Measurements from ENCODE around the gene CCND1. TPM values are rescaled to one million over a fixed set of nuclear protein-coding genes. Genes with fewer than 3 reads are reported as not detected.

CCND1 gene
- total RNA-seq, 2 donors from 2014 or later, result 91.8 to 101 TPM

DNA sequence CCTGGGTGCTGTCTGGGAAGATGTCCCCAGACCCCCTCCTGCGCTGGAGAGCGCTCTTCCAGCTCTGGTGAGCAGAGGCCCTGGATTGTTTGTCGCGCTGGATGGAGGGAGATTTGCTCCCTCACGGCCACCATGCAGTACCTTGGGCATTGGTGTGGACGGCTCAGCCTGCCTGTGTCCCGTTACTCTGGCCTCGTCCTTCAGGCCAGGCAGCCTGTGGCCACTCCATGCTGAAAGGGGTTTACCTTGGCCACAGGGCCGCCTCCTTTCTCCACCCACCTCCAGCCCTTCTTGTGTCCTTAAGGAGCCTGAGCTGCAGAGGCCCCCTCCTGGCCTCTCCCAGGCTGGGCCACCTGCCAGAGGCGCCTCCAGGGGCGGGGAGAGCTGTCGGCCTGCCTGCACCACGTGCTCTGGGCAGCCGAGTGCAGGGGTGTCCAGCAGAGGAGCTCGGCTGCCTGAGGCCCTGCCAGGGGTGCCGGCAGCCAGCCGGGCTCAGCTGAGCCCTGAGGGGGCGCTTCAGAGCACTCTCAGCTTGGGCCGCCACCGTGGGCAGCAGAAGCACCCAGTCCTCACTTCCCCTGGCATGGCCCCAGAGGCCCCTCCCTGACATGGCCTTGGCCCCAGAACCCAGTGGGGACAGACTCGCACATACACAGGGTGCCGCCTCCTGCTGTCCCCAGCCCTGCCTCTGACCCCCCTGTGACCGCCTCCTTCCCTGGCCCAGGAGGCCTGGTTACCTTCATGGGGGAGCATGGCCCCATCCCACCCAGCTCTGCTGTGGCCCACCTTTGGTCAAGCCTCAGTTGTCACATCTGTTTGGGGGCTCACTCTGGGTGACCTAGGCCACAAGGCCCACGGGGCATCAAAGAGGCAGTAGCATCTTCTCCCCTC lies 3.4 kb downstream of the CCND1 start:
- Histone ChIP-seq H3K4me1 (peaks cover 0 to 56% of the 10 kb centered on the region in 2 donors), H3K36me3 (peaks cover 15% of the 10 kb centered on the region), H3K9me3 (no peaks in the 10 kb centered on the region), H3K27ac (peak overlapping the region; percentile 94 to 97), H3K27me3 (no peaks in the 10 kb centered on the region), H3K4me3 (peak overlapping the region in 1 of 2 donors; percentile 15)
- peak; percentile 72 for DNase-seq (ENCODE audit: low spot score)
- TF ChIP-seq, protein P1, sequence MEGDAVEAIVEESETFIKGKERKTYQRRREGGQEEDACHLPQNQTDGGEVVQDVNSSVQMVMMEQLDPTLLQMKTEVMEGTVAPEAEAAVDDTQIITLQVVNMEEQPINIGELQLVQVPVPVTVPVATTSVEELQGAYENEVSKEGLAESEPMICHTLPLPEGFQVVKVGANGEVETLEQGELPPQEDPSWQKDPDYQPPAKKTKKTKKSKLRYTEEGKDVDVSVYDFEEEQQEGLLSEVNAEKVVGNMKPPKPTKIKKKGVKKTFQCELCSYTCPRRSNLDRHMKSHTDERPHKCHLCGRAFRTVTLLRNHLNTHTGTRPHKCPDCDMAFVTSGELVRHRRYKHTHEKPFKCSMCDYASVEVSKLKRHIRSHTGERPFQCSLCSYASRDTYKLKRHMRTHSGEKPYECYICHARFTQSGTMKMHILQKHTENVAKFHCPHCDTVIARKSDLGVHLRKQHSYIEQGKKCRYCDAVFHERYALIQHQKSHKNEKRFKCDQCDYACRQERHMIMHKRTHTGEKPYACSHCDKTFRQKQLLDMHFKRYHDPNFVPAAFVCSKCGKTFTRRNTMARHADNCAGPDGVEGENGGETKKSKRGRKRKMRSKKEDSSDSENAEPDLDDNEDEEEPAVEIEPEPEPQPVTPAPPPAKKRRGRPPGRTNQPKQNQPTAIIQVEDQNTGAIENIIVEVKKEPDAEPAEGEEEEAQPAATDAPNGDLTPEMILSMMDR (IDR thresholded peaks at IDR 0.05), result peak; percentile 28 to 67

DNA sequence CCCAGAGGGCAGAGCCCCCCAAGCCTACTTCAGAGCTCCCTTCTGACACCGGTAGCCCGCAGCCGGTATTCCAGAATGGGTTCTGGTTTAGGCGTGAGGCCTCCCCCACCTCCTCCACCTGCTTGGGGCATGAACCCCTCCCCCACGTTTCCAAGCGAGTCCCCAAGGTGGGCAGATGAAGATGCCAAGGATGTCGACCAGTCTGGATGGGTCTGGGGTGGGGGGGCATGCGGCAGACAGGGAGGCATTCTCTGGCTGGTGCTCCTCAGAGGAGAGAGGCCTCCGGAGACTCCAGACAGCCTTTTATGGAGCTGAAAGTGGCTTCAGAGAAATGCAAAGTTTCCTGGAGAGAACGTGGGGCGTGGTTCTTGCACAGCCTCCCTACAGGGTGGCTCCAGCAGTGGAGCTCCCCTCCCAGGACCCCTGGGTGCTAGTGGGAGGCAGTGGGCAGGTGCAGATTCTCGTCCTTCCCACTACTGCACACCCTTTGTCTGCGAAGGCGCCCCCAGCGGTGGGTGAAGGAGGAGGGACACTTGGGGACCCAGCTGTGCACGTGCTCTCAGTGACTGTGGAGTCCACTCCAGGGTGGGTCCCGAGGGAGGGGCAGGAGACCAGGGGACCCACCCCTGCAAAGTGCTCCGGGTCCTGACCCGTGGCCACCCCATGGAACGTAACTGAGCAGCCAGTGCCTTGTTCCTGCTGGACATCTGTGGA lies 4.2 kb downstream of the CCND1 start:
- no peak for DNase-seq (ENCODE audit: low spot score)

DNA sequence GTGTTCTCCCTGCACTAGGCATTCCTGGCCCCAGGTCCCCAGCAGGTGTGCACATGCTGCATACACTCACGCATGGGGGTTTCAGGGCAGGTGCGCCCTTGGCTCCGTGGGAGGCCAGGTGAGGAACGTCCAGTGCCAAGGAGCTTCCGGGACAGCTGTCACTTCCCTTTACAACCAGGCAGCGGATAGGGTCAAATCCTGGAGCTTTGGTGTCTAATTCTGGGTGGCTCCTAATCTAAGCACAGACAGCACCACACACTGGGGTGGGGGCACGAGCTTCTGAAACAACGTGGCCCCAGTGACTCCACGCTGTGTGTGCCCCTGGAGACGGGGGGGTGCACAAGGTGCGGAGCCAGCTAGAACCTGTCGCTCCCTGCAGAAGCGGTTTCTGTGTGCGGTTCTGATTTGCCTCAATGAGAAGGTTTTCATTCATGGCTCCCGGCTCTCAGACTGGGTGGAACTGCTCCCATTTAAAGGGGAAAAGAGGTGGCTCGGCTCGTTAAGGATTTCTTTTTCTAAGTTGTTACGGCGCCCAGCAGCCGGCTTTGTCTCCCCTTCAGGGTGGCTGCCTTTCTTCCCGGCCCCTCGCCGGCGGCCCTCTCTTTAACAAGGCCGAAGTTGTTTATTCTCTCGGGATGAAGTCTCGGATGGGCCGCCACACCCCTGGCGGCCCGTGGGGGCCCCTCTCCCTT lies 5.0 kb downstream of the CCND1 start:
- Histone ChIP-seq H3K4me3 (no peak overlapping the region), H3K36me3 (peaks cover 31% of the 10 kb centered on the region), H3K4me1 (peaks cover 0 to 40% of the 10 kb centered on the region in 2 donors), H3K9me3 (no peaks in the 10 kb centered on the region), H3K27ac (peak overlapping the region in 1 of 2 donors; percentile 10), H3K27me3 (no peaks in the 10 kb centered on the region)
- TF ChIP-seq, protein P1 (IDR thresholded peaks at IDR 0.05), result no peak
- no peak for DNase-seq (ENCODE audit: low spot score)

More for the DNA sequence above, 4.2 kb downstream of the CCND1 start:
- H3K27ac ChIP-seq, result peak overlapping the region; percentile 94 to 97
- H3K36me3 ChIP-seq, result peaks cover 23% of the 10 kb centered on the region
- TF ChIP-seq, protein P1 (IDR thresholded peaks at IDR 0.05), result no peak
- no peaks in the 10 kb centered on the region for H3K9me3 ChIP-seq
- H3K27me3 ChIP-seq, result no peaks in the 10 kb centered on the region
- peaks cover 0 to 48% of the 10 kb centered on the region in 2 donors for H3K4me1 ChIP-seq
- H3K4me3 ChIP-seq, result no peak overlapping the region

DNA sequence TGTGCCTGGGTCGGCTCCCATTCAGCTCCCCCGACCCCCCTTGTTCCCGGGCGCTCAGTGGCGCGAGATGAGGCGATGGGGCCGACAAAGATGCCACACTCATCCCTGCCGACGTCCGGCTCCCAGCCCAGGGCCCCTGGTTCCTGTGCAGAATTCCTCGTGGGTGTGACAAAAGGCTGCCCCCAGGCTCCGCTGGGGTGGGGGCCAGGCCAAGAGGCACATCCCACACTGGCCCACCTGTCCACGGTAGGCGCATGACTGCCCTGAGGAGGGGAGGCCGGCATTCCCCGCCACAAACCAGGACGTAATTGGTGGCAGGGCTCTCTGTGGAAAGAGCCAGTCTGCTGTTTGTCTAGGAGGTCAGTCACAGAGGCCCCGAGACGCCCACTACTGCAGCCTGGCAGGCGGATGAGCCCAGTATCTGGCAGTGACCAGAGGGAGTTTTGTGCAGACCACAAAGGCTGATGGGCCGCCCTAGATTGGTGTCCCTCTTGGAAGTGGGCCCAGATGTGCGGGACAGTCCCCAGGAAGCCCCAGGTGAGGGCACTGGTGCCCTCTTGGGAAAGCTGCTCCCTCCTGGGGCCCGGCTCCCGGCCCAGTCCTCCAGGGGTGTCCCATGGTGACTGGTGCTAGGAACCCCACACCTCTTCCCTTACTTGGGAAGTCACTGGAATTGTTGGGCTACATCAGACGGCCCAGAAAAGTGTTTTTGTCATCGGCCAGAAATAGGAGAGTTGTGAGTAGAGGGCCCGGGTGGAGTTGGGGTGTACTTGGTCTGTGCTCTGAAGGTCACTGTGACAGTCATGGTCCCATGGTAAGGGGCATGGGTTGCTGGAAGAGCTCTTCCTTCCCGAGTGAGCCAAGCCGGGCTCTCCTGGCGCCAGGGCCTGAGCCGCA lies 5.8 kb downstream of the CCND1 start:
- Histone ChIP-seq H3K9me3 (no peaks in the 10 kb centered on the region), H3K4me3 (no peak overlapping the region), H3K27me3 (no peaks in the 10 kb centered on the region), H3K4me1 (peaks cover 0 to 40% of the 10 kb centered on the region in 2 donors), H3K27ac (peak overlapping the region; percentile 10 to 25), H3K36me3 (peaks cover 39% of the 10 kb centered on the region)
- no peak for DNase-seq (ENCODE audit: low spot score)
- TF ChIP-seq, protein P1 (IDR thresholded peaks at IDR 0.05), result no peak

DNA sequence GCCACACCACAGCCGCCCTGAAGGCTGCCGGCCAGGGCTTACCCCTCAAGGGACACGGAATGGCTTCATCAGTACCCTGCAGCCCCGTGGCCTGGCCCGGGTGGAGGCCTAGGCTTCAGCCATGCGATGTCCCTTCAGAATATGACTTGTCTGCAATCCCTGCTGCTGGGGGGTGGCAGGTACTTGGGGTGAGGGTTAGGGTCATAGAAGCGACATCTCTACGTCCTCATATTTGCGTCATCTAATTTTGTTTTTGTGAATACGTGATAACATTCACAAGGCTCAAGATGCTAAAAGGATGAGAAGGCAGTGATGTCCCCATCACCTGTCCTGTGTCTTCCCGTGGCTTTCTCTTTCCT lies 6.4 kb downstream of the CCND1 start:
- Histone ChIP-seq H3K4me3 (no peak overlapping the region), H3K4me1 (peaks cover 0 to 40% of the 10 kb centered on the region in 2 donors), H3K27ac (peak overlapping the region in 1 of 2 donors; percentile 10), H3K36me3 (peaks cover 45% of the 10 kb centered on the region), H3K27me3 (no peaks in the 10 kb centered on the region), H3K9me3 (no peaks in the 10 kb centered on the region)
- DNase-seq (ENCODE audit: low spot score), result no peak
- TF ChIP-seq, protein P1 (IDR thresholded peaks at IDR 0.05), result no peak
